Esophagus squamous epithelium (tissue), 4 donors: Measurements from ENCODE around the gene NME3.

Source experiments
- CTCF ChIP-seq, 6 experiments: fragments of 450-650 bp in 4 of 6; fragments of 200-600 bp in 2 of 6; sonication (generic) in 2 of 6; IDR thresholded peaks; one replicate each; pipeline ENCODE4 v1.5.1; 2016 to 2019; ENCODE audit warnings: antibody characterized with exemption in 6 of 6, mild to moderate bottlenecking in 4 of 6, moderate library complexity in 4 of 6
- POLR2A ChIP-seq, 4 donors: fragments of 450-650 bp; IDR thresholded peaks; one replicate each; pipeline ENCODE4 v1.6.1; 2017; ENCODE audit warnings: antibody characterized with exemption in 4 of 4, mild to moderate bottlenecking in 4 of 4, moderate library complexity in 3 of 4

GRCh38 chr16:1812732-1813163, 41.4 kb upstream of the NME3 start:
- TF ChIP-seq CTCF (IDR thresholded peaks at IDR 0.05), result peak; percentile 36 to 77 (median 63)
- TF ChIP-seq POLR2A (IDR thresholded peaks at IDR 0.05), result no peak
